AG09309 (cell line): Measurements from ENCODE around the gene STK11IP.

Experiments
- DNase-seq: peaks from one replicate; pipeline ENCODE4 v3.0.0-alpha.2; 2010; ENCODE audit warnings: low read depth
- H3K4me3 ChIP-seq: 2 replicates; pipeline ENCODE4 v1.5.1; 2011; ENCODE audit warnings: mild to moderate bottlenecking, low read depth, low read length, moderate library complexity; ENCODE audit not compliant: control insufficient read depth
- CTCF ChIP-seq: IDR thresholded peaks from 2 replicates; pipeline ENCODE4 v1.5.1; 2011; ENCODE audit warnings: mild to moderate bottlenecking, low read depth, low read length, inconsistent platforms; ENCODE audit not compliant: insufficient read depth, control insufficient read depth; ENCODE audit errors: missing control alignments

Gene STK11IP

GRCh38 chr2:219569041-219569440 is 28.6 kb upstream of the STK11IP start:
- H3K4me3 ChIP-seq: no peak overlapping the region
- no peak for DNase-seq

GRCh38 chr2:219569635-219570034 is 28.0 kb upstream of the STK11IP start:
- H3K4me3 ChIP-seq: peak overlapping the region; percentile 69; the same call in 1 of the 2 replicates
- no peak for TF ChIP-seq CTCF
- no peak for DNase-seq

More at GRCh38 chr2:219569041-219569440, 28.6 kb upstream of the STK11IP start:
- no peak for TF ChIP-seq CTCF

- TF ChIP-seq CTCF: no peak
- DNase-seq: no peak
- H3K4me3 ChIP-seq: peak overlapping the region; percentile 69
These were observed 27.3 kb upstream of the STK11IP start for GRCh38 chr2:219570194-219570923.

- no peak for DNase-seq
- no peak for TF ChIP-seq CTCF
These were observed 26.7 kb upstream of the STK11IP start for GRCh38 chr2:219570924-219571310.

GRCh38 chr2:219571311-219572236 is 26.1 kb upstream of the STK11IP start, which contains the start of gene OBSL1:
Gene OBSL1 (minus strand): TSS chr2:219571539. CDS start chr2:219571232, 307 bp downstream.
- DNase-seq: no peak
- peak within 1 kb of the TSS; percentile 69 for H3K4me3 ChIP-seq

More at GRCh38 chr2:219570924-219571310, 26.7 kb upstream of the STK11IP start:
- H3K4me3 ChIP-seq: peak overlapping the region; percentile 69

More at GRCh38 chr2:219571311-219572236, 26.1 kb upstream of the STK11IP start, which contains the start of gene OBSL1:
- TF ChIP-seq CTCF: no peak
